ENCODE data around the gene GRB14. TPM values are rescaled to one million over a fixed set of nuclear protein-coding genes. Genes with fewer than 3 reads are reported as not detected.

The GRB14 gene
- total RNA-seq, 1 donor from 2014 or later, result 13.6 TPM

GRCh38 chr2:164622338-164623106 lies 1.2 kb upstream of the GRB14 start:
- Mint-ChIP-seq H3K27ac (no peak overlapping the region), H3K4me1 (peaks cover 35% of the 10 kb centered on the region), H3K27me3 (ENCODE audit: low read depth) (peaks cover 21% of the 10 kb centered on the region), H3K9me3 (no peaks in the 10 kb centered on the region), H3K36me3 (peaks cover 3% of the 10 kb centered on the region), H3K4me3 (peak overlapping the region; percentile 83)
- TF ChIP-seq, protein P1, sequence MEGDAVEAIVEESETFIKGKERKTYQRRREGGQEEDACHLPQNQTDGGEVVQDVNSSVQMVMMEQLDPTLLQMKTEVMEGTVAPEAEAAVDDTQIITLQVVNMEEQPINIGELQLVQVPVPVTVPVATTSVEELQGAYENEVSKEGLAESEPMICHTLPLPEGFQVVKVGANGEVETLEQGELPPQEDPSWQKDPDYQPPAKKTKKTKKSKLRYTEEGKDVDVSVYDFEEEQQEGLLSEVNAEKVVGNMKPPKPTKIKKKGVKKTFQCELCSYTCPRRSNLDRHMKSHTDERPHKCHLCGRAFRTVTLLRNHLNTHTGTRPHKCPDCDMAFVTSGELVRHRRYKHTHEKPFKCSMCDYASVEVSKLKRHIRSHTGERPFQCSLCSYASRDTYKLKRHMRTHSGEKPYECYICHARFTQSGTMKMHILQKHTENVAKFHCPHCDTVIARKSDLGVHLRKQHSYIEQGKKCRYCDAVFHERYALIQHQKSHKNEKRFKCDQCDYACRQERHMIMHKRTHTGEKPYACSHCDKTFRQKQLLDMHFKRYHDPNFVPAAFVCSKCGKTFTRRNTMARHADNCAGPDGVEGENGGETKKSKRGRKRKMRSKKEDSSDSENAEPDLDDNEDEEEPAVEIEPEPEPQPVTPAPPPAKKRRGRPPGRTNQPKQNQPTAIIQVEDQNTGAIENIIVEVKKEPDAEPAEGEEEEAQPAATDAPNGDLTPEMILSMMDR (IDR thresholded peaks at IDR 0.05; ENCODE audit: unreplicated experiment), result no peak
- DNase-seq (ENCODE audit: low spot score in 2 of 2, unreplicated experiment in 2 of 2), result no peak

DNA sequence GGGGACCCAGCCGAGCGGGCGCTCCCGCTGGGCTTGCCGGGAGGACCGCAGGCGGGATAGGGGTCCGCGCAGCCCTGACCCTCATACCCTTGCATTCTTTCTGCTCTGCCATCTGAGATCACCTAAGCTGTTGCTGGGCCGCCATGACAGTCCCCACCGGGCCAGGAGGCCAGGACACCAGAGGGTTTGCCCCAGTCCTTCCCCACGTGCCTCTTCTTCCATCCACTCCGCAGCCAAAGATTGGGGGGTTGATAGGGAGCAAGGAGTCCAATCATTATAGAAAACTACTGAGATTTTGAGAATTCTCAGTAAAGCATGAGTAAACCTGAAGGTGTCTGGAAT lies 453 bp upstream of the GRB14 start:
- H3K27me3 Mint-ChIP-seq (ENCODE audit: low read depth), result peaks cover 21% of the 10 kb centered on the region

GRCh38 chr2:164620457-164620856 lies 825 bp downstream of the GRB14 start:
- no peak overlapping the region for H3K27ac Mint-ChIP-seq
- DNase-seq (ENCODE audit: low spot score in 2 of 2, unreplicated experiment in 2 of 2), result no peak
- H3K27me3 Mint-ChIP-seq (ENCODE audit: low read depth), result peaks cover 21% of the 10 kb centered on the region
- TF ChIP-seq, protein P1 (IDR thresholded peaks at IDR 0.05; ENCODE audit: unreplicated experiment), result no peak
- H3K4me3 Mint-ChIP-seq, result peak overlapping the region; percentile 71
- H3K9me3 Mint-ChIP-seq, result no peaks in the 10 kb centered on the region
- peaks cover 3% of the 10 kb centered on the region for H3K36me3 Mint-ChIP-seq
- H3K4me1 Mint-ChIP-seq, result peaks cover 35% of the 10 kb centered on the region

More for the DNA sequence above, 453 bp upstream of the GRB14 start:
- Mint-ChIP-seq H3K4me3 (peak overlapping the region; percentile 83), H3K4me1 (peaks cover 35% of the 10 kb centered on the region), H3K36me3 (peaks cover 3% of the 10 kb centered on the region), H3K9me3 (no peaks in the 10 kb centered on the region), H3K27ac (peak overlapping the region; percentile 62)
- no peak for DNase-seq (ENCODE audit: low spot score in 2 of 2, unreplicated experiment in 2 of 2)
- TF ChIP-seq, protein P1 (IDR thresholded peaks at IDR 0.05; ENCODE audit: unreplicated experiment), result no peak

- no peak for DNase-seq (ENCODE audit: low spot score in 2 of 2, unreplicated experiment in 2 of 2)
- TF ChIP-seq, protein P1 (IDR thresholded peaks at IDR 0.05; ENCODE audit: unreplicated experiment), result no peak
- no peak overlapping the region for H3K4me3 Mint-ChIP-seq
- H3K36me3 Mint-ChIP-seq, result peaks cover 3% of the 10 kb centered on the region
- H3K27me3 Mint-ChIP-seq (ENCODE audit: low read depth), result peaks cover 19% of the 10 kb centered on the region
- H3K4me1 Mint-ChIP-seq, result peaks cover 12% of the 10 kb centered on the region
- no peaks in the 10 kb centered on the region for H3K9me3 Mint-ChIP-seq
- H3K27ac Mint-ChIP-seq, result no peak overlapping the region
Measured at GRCh38 chr2:164617466-164617865, 3.8 kb downstream of the GRB14 start.

- no peaks in the 10 kb centered on the region for H3K4me1 Mint-ChIP-seq
- H3K9me3 Mint-ChIP-seq, result no peaks in the 10 kb centered on the region
- peaks cover 2% of the 10 kb centered on the region for H3K27me3 Mint-ChIP-seq (ENCODE audit: low read depth)
- peaks cover 1% of the 10 kb centered on the region for H3K36me3 Mint-ChIP-seq
- TF ChIP-seq, protein P1 (IDR thresholded peaks at IDR 0.05; ENCODE audit: unreplicated experiment), result no peak
- no peak overlapping the region for H3K27ac Mint-ChIP-seq
- H3K4me3 Mint-ChIP-seq, result no peak overlapping the region
- DNase-seq (ENCODE audit: low spot score in 2 of 2, unreplicated experiment in 2 of 2), result no peak
Measured at GRCh38 chr2:164613321-164613982, 7.8 kb downstream of the GRB14 start.

Measured in mesothelial cell of epicardium (in vitro differentiated cells).